GM21717 (cell line): Measurements from ENCODE around the gene MBOAT2.

Experiments
- ATAC-seq: cut with Tn5 transposase; IDR thresholded peaks from one replicate; pipeline ENCODE4 v1.9.1; 2021; ENCODE audit warnings: mild to moderate bottlenecking, moderate library complexity; ENCODE audit not compliant: unreplicated experiment

The MBOAT2 gene

GRCh38 chr2:8836971-8837794 is 166.3 kb downstream of the MBOAT2 start, which contains the start of gene KIDINS220:
KIDINS220 (minus strand) TSS chr2:8837613; CDS start chr2:8827093, 10,520 bp downstream.
- ATAC-seq = peak; percentile 90

- ATAC-seq = no peak
Measured at GRCh38 chr2:8835279-8835678, 168.2 kb downstream of the MBOAT2 start.

- no peak for ATAC-seq
Measured at GRCh38 chr2:8833853-8834252, 169.6 kb downstream of the MBOAT2 start.

GRCh38 chr2:8831516-8831915 is 172.0 kb downstream of the MBOAT2 start:
- ATAC-seq = no peak

GRCh38 chr2:8827729-8828128 is 175.8 kb downstream of the MBOAT2 start:
- no peak for ATAC-seq

GRCh38 chr2:8822218-8822617 is 181.3 kb downstream of the MBOAT2 start:
- ATAC-seq = no peak

GRCh38 chr2:8821276-8822217 is 181.9 kb downstream of the MBOAT2 start:
- no peak for ATAC-seq

- ATAC-seq = no peak
Measured at GRCh38 chr2:8819948-8820347, 183.5 kb downstream of the MBOAT2 start.

GRCh38 chr2:8819194-8819593 is 184.3 kb downstream of the MBOAT2 start:
- no peak for ATAC-seq

- no peak for ATAC-seq
Measured at GRCh38 chr2:8817221-8817620, 186.3 kb downstream of the MBOAT2 start.

- ATAC-seq = no peak
Measured at GRCh38 chr2:8806885-8807704, 196.4 kb downstream of the MBOAT2 start.

- ATAC-seq = no peak
Measured at GRCh38 chr2:8805278-8806210, 197.9 kb downstream of the MBOAT2 start.

GRCh38 chr2:8803658-8804379 is 199.7 kb downstream of the MBOAT2 start:
- peak; percentile 98 for ATAC-seq

GRCh38 chr2:8802741-8803140 is 200.7 kb downstream of the MBOAT2 start:
- ATAC-seq = no peak
